K562 (cell line): Measurements from ENCODE around the gene NUTF2. TPM values are rescaled to one million over a fixed set of nuclear protein-coding genes. Genes with fewer than 3 reads are reported as not detected.

Experiments used
- AFF4 ChIP-seq: sonication (generic); formaldehyde crosslinking; IDR thresholded peaks from 2 replicates; pipeline ENCODE4 v1.8.0; 2023; ENCODE audit warnings: mild to moderate bottlenecking, missing genetic modification reagents
- BACH1 ChIP-seq: fragments of 200-800 bp; sonication (Bioruptor generic); IDR thresholded peaks from 2 replicates; pipeline ENCODE4 v1.6.1; 2016; ENCODE audit warnings: missing genetic modification characterization, missing compliant biosample characterization
- ESRRA ChIP-seq: fragments of 450-650 bp; IDR thresholded peaks from 2 replicates; pipeline ENCODE4 v1.6.1; 2014; ENCODE audit warnings: low read depth, mild to moderate bottlenecking, moderate library complexity, borderline replicate concordance
- ETV5 ChIP-seq: sonication (generic); formaldehyde crosslinking; IDR thresholded peaks from 2 replicates; pipeline ENCODE4 v1.4.0; 2020; ENCODE audit warnings: low read depth, mild to moderate bottlenecking, missing genetic modification reagents
- KLF10 ChIP-seq: fragments of 250-450 bp; sonication (Bioruptor Pico); IDR thresholded peaks from 2 replicates; pipeline ENCODE4 v1.6.1; 2021; ENCODE audit warnings: matching md5 sums
- SUPT5H ChIP-seq: fragments of 450-650 bp; IDR thresholded peaks from 2 replicates; pipeline ENCODE4 v1.6.1; 2016
- TEAD2 ChIP-seq: fragments of 450-650 bp; IDR thresholded peaks from 2 replicates; pipeline ENCODE4 v1.6.1; 2016; ENCODE audit warnings: missing genetic modification characterization, control low read depth, missing compliant biosample characterization
- THAP7 ChIP-seq: fragments of 250-450 bp; sonication (Bioruptor Pico); IDR thresholded peaks from 2 replicates; pipeline ENCODE4 v1.5.0; 2021
- THRA ChIP-seq: fragments of 450-650 bp; IDR thresholded peaks from 2 replicates; pipeline ENCODE4 v1.6.1; 2017; ENCODE audit warnings: mild to moderate bottlenecking, moderate library complexity
- TRIM24 ChIP-seq, 2 experiments: fragments of 450-650 bp; IDR thresholded peaks; 2 replicates each; pipeline ENCODE4 v1.6.1; 2016
- ZBTB33 ChIP-seq: sonication (generic); formaldehyde crosslinking; IDR thresholded peaks from 2 replicates; pipeline ENCODE4 v1.8.1; 2023; ENCODE audit warnings: mild to moderate bottlenecking, missing genetic modification reagents
- ZNF24 ChIP-seq: fragments of 450-650 bp; IDR thresholded peaks from 2 replicates; pipeline ENCODE4 v1.6.1; 2016
- ZSCAN29 ChIP-seq: fragments of 450-650 bp; IDR thresholded peaks from 2 replicates; pipeline ENCODE4 v1.6.1; 2017
- polyA plus RNA-seq, 8 experiments: library from polyadenylated mRNA; depleted of rRNA in 4 of 8; stranded (reverse) in 5 of 8; unstranded in 3 of 8; fragments of >200 nt; fragmentation: Nextera tagmentation in 2 of 8; fragmentation: Illumina TruSeq in 1 of 8; extraction: Ambion mirVana in 2 of 8; extraction: Trizol in 1 of 8; gene quantifications; 2 replicates each; pipeline versions ENCODE4 v1.2.1 to v1.2.3, GENCODE V29; 2011 to 2014; ENCODE audit warnings: inconsistent platforms in 1 of 8, missing spikeins in 1 of 8
- total RNA-seq, 7 experiments: library from RNA; depleted of rRNA in 6 of 7; stranded (reverse); fragments of >200 nt in 6 of 7; fragmentation: Illumina TruSeq in 2 of 7; extraction: Trizol in 2 of 7; gene quantifications; 2 replicates each; pipeline versions ENCODE4 v1.2.1 to v1.2.3, GENCODE V29; 2011 to 2021; ENCODE audit warnings: low replicate concordance in 1 of 7
- TF ChIP-seq, protein P1 (sequence below): fragments of 200-400 bp; formaldehyde crosslinking; IDR thresholded peaks from 2 replicates; pipeline ENCODE4 v1.6.1; 2017; ENCODE audit warnings: mild to moderate bottlenecking, low read depth, low read length, moderate library complexity
- TF ChIP-seq, protein P2 (sequence below): fragments of 450-650 bp; IDR thresholded peaks from one replicate; pipeline ENCODE4 v1.6.1; 2018; ENCODE audit warnings: mild to moderate bottlenecking, moderate library complexity; ENCODE audit not compliant: partially characterized antibody

The NUTF2 gene
- total and polyA plus RNA-seq, 9 of the 15 experiments (the other 6 are each of a cell fraction or from before 2014, with no cell fraction given) = 106 to 248 (median 147) TPM

GRCh38 chr16:67806428-67807147 is 40.1 kb upstream of the NUTF2 start, which contains the start of the genes RANBP10 and TSNAXIP1 (continued):
- TF ChIP-seq AFF4 (CRISPR knock-in tag) = no peak
- TF ChIP-seq ZBTB33 = no peak
- TF ChIP-seq TEAD2 (tag) = no peak
- TF ChIP-seq, protein P1, sequence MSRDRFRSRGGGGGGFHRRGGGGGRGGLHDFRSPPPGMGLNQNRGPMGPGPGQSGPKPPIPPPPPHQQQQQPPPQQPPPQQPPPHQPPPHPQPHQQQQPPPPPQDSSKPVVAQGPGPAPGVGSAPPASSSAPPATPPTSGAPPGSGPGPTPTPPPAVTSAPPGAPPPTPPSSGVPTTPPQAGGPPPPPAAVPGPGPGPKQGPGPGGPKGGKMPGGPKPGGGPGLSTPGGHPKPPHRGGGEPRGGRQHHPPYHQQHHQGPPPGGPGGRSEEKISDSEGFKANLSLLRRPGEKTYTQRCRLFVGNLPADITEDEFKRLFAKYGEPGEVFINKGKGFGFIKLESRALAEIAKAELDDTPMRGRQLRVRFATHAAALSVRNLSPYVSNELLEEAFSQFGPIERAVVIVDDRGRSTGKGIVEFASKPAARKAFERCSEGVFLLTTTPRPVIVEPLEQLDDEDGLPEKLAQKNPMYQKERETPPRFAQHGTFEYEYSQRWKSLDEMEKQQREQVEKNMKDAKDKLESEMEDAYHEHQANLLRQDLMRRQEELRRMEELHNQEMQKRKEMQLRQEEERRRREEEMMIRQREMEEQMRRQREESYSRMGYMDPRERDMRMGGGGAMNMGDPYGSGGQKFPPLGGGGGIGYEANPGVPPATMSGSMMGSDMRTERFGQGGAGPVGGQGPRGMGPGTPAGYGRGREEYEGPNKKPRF = no peak
- TF ChIP-seq ESRRA = 0 out of 2 replicates have a peak, but pooled peaks have one; percentile 10
- TF ChIP-seq, protein P2, sequence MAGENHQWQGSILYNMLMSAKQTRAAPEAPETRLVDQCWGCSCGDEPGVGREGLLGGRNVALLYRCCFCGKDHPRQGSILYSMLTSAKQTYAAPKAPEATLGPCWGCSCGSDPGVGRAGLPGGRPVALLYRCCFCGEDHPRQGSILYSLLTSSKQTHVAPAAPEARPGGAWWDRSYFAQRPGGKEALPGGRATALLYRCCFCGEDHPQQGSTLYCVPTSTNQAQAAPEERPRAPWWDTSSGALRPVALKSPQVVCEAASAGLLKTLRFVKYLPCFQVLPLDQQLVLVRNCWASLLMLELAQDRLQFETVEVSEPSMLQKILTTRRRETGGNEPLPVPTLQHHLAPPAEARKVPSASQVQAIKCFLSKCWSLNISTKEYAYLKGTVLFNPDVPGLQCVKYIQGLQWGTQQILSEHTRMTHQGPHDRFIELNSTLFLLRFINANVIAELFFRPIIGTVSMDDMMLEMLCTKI = no peak
- TF ChIP-seq THAP7 (CRISPR knock-in tag) = no peak
- no peak for TF ChIP-seq ZNF24
- TF ChIP-seq TRIM24 (IDR thresholded peaks at IDR 0.05) = no peak
- TF ChIP-seq SUPT5H = peak; percentile 82
- TF ChIP-seq ZSCAN29 = no peak
- no peak for TF ChIP-seq THRA
- TF ChIP-seq ETV5 = no peak; the same call in 1 of the 2 replicates
- TF ChIP-seq BACH1 = peak; percentile 88; the same call in 1 of the 2 replicates
- no peak for TF ChIP-seq KLF10 (CRISPR knock-in tag)
